Caco-2 (cell line): ENCODE measurements around the gene ZDHHC17. TPM values are rescaled to one million over a fixed set of nuclear protein-coding genes. Genes with fewer than 3 reads are reported as not detected.

ENCODE experiments used
- BruUV-seq: library from RNA; stranded (reverse); fragments of 400-500 nt; replicated peaks from 2 replicates; lab custom pipeline; 2021; lab: Mats Ljungman, UMichigan
- CTCF ChIA-PET: fragments of 300-600 bp; sonication (Branson Sonifier 250); formaldehyde crosslinking; loops from one replicate; lab custom pipeline; 2022; ENCODE audit warnings: antibody characterized with exemption; lab: Charles Lee
- POLR2A ChIA-PET: fragments of 300-600 bp; sonication (Branson Sonifier 250); formaldehyde crosslinking; loops from one replicate; lab custom pipeline; 2022; ENCODE audit warnings: antibody characterized with exemption; lab: Charles Lee
- DNase-seq, 2 experiments: peaks; one replicate each; pipeline versions ENCODE4 v3.0.0 to v3.0.0-alpha.2; 2020 to 2022
- H3K27me3 ChIP-seq: replicated peaks from 2 replicates; pipeline ENCODE4 v1.6.0; 2011; ENCODE audit warnings: low read length; ENCODE audit not compliant: control insufficient read depth, insufficient read depth
- H3K36me3 ChIP-seq: 2 replicates; pipeline ENCODE4 v1.5.1; 2011; ENCODE audit warnings: low read length; ENCODE audit not compliant: control insufficient read depth, insufficient read depth
- H3K4me1 ChIP-seq: fragments of 250-450 bp; sonication (Bioruptor Pico); 2 replicates; pipeline ENCODE4 v1.5.1; 2020; ENCODE audit warnings: mild to moderate bottlenecking
- H3K4me3 ChIP-seq: 2 replicates; pipeline ENCODE4 v1.5.1; 2011; ENCODE audit warnings: low read depth, mild to moderate bottlenecking, control low read depth, low read length
- H3K9me3 ChIP-seq: fragments of 250-450 bp; sonication (Bioruptor Pico); 2 replicates; pipeline ENCODE4 v1.5.1; 2020; ENCODE audit warnings: mild to moderate bottlenecking, moderate library complexity
- H3K27ac Mint-ChIP-seq: one replicate; pipeline ENCODE4 v1.8.0; 2022; ENCODE audit warnings: mixed read lengths; ENCODE audit not compliant: unreplicated experiment
- H3K27me3 Mint-ChIP-seq: one replicate; pipeline ENCODE4 v1.8.0; 2022; ENCODE audit warnings: mixed read lengths; ENCODE audit not compliant: insufficient read depth, unreplicated experiment
- H3K36me3 Mint-ChIP-seq: one replicate; pipeline ENCODE4 v1.8.0; 2022; ENCODE audit warnings: mild to moderate bottlenecking, mixed read lengths; ENCODE audit not compliant: insufficient read depth, unreplicated experiment
- H3K4me1 Mint-ChIP-seq: one replicate; pipeline ENCODE4 v1.8.0; 2022; ENCODE audit warnings: low read depth, mixed read lengths; ENCODE audit not compliant: unreplicated experiment
- H3K4me3 Mint-ChIP-seq: one replicate; pipeline ENCODE4 v1.8.0; 2022; ENCODE audit warnings: mild to moderate bottlenecking, moderate library complexity, mixed read lengths; ENCODE audit not compliant: unreplicated experiment
- H3K9me3 Mint-ChIP-seq: one replicate; pipeline ENCODE4 v1.8.0; 2022; ENCODE audit warnings: mixed read lengths; ENCODE audit not compliant: unreplicated experiment
- intact Hi-C: fragments of 100-400 bp; cut with micrococcal nuclease; formaldehyde crosslinking; loops from one replicate; pipeline ENCODE4 v1.10.0; 2022; ENCODE audit not compliant: unreplicated experiment
- total RNA-seq: library from RNA; stranded (reverse); gene quantifications from 2 replicates; pipeline ENCODE4 v1.2.3, GENCODE V29; 2022
- TF ChIP-seq, protein P1 (sequence below), 2 experiments: fragments of 200-600 bp in 1 of 2; IDR thresholded peaks; 1 replicate in 1 of 2; 2 replicates in 1 of 2; pipeline versions ENCODE4 v1.5.1 to v1.8.0; 2011 to 2022; ENCODE audit warnings: antibody characterized with exemption in 1 of 2, control low read depth in 1 of 2, inconsistent platforms in 1 of 2, low read depth in 1 of 2, low read length in 1 of 2, mild to moderate bottlenecking in 1 of 2, moderate library complexity in 1 of 2; ENCODE audit not compliant: insufficient read depth in 1 of 2, severe bottlenecking in 1 of 2, unreplicated experiment in 1 of 2

ZDHHC17 gene
- total RNA-seq, 1 experiment from 2014 or later = 32.2 TPM

DNA sequence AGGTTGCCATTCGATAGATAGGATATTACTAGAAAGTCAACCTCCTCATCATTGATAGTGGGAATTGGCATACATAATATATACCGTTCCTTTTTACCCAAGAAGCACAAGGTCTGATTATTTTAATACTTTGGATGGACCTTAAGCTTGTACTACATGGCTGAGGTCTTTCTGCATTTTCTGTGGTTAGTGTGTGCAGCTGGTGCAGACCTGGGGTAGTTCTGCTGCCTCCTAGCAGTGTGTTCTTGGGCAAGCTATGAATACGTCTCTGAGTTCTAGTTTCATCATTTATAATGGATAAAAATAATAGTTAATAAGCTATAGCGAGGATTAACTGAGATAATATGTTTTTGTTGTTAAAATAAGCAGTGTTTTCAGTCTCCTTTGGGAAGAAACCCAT lies 2.2 kb downstream of the ZDHHC17 start:
- ChIA-PET CTCF (no interaction called here), POLR2A (interaction anchor here (0.6 kb wide), 1 partner anchor 310 kb away, joined by 3 read pairs; no protein-coding TSS in a partner anchor)
- H3K27me3 ChIP-seq = no peaks in the 10 kb centered on the region
- peaks cover 26% of the 10 kb centered on the region for H3K4me1 ChIP-seq
- Mint-ChIP-seq H3K27ac (no peak overlapping the region), H3K27me3 (no peaks in the 10 kb centered on the region), H3K9me3 (no peaks in the 10 kb centered on the region), H3K4me3 (no peak overlapping the region), H3K4me1 (peaks cover 10% of the 10 kb centered on the region), H3K36me3 (peaks cover 25% of the 10 kb centered on the region)
- intact Hi-C loops = no loop called here
- no peak overlapping the region for H3K4me3 ChIP-seq
- DNase-seq = no peak
- H3K36me3 ChIP-seq = no peaks in the 10 kb centered on the region
- BruUV-seq = no TSS peak
- TF ChIP-seq, protein P1, sequence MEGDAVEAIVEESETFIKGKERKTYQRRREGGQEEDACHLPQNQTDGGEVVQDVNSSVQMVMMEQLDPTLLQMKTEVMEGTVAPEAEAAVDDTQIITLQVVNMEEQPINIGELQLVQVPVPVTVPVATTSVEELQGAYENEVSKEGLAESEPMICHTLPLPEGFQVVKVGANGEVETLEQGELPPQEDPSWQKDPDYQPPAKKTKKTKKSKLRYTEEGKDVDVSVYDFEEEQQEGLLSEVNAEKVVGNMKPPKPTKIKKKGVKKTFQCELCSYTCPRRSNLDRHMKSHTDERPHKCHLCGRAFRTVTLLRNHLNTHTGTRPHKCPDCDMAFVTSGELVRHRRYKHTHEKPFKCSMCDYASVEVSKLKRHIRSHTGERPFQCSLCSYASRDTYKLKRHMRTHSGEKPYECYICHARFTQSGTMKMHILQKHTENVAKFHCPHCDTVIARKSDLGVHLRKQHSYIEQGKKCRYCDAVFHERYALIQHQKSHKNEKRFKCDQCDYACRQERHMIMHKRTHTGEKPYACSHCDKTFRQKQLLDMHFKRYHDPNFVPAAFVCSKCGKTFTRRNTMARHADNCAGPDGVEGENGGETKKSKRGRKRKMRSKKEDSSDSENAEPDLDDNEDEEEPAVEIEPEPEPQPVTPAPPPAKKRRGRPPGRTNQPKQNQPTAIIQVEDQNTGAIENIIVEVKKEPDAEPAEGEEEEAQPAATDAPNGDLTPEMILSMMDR (IDR thresholded peaks at IDR 0.05; ENCODE audit: insufficient read depth in 1 of 2, low read depth in 1 of 2, low read length in 1 of 2, severe bottlenecking in 1 of 2, unreplicated experiment in 1 of 2) = no peak
- H3K9me3 ChIP-seq = no peaks in the 10 kb centered on the region

- H3K27me3 Mint-ChIP-seq = no peaks in the 10 kb centered on the region
- no peaks in the 10 kb centered on the region for H3K9me3 Mint-ChIP-seq
- H3K36me3 ChIP-seq = no peaks in the 10 kb centered on the region
- peaks cover 18% of the 10 kb centered on the region for H3K4me1 ChIP-seq
- H3K27ac Mint-ChIP-seq = no peak overlapping the region
- CTCF ChIA-PET = no interaction called here
- POLR2A ChIA-PET = no interaction called here
- H3K36me3 Mint-ChIP-seq = peaks cover 28% of the 10 kb centered on the region
- BruUV-seq = no TSS peak
- no peak for DNase-seq
- H3K4me1 Mint-ChIP-seq = no peaks in the 10 kb centered on the region
- no peak overlapping the region for H3K4me3 ChIP-seq
- TF ChIP-seq, protein P1 (IDR thresholded peaks at IDR 0.05; ENCODE audit: insufficient read depth in 1 of 2, low read depth in 1 of 2, low read length in 1 of 2, severe bottlenecking in 1 of 2, unreplicated experiment in 1 of 2) = no peak
- intact Hi-C loops = no loop called here
- no peaks in the 10 kb centered on the region for H3K9me3 ChIP-seq
- H3K4me3 Mint-ChIP-seq = no peak overlapping the region
- no peaks in the 10 kb centered on the region for H3K27me3 ChIP-seq
These were observed 4.7 kb downstream of the ZDHHC17 start for GRCh38 chr12:76768576-76768975.

DNA sequence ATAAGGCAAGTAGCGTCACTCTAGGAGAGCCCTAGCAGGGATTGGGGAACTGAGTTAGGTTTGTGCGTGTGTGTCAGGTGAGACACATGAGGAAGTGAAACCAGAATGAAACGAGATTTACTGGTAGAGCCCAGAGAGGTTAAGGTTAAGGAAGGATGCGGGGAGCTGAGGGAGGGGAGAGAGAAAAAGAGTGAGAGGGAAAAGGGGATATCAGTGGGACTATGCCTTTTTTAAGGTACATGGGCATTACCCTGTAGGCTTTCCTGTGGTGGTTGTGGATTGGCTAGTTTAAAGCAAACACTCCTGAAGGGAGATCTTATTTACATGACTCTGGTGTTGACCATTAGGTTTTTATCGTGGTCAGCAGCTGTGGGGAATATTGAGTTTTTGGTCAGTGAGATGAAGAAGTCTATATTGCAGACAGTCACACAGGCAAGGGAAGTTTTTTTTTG lies 13.9 kb downstream of the ZDHHC17 start:
- no peak for DNase-seq
- Mint-ChIP-seq H3K36me3 (peaks cover 6% of the 10 kb centered on the region), H3K4me3 (no peak overlapping the region), H3K27me3 (no peaks in the 10 kb centered on the region), H3K4me1 (peaks cover 15% of the 10 kb centered on the region), H3K27ac (no peak overlapping the region), H3K9me3 (no peaks in the 10 kb centered on the region)
- TF ChIP-seq, protein P1 (IDR thresholded peaks at IDR 0.05; ENCODE audit: insufficient read depth in 1 of 2, low read depth in 1 of 2, low read length in 1 of 2, severe bottlenecking in 1 of 2, unreplicated experiment in 1 of 2) = no peak
- H3K36me3 ChIP-seq = no peaks in the 10 kb centered on the region
- no peaks in the 10 kb centered on the region for H3K4me1 ChIP-seq
- no peaks in the 10 kb centered on the region for H3K27me3 ChIP-seq
- no peaks in the 10 kb centered on the region for H3K9me3 ChIP-seq
- BruUV-seq = no TSS peak
- ChIA-PET CTCF (no interaction called here), POLR2A (no interaction called here)
- intact Hi-C loops = no loop called here
- no peak overlapping the region for H3K4me3 ChIP-seq
